OCI-LY7 (cell line): Measurements from ENCODE around the gene KCNK5.

Experiments used
- EZH2phosphoT487 ChIP-seq: fragments of 200-600 bp; sonication (generic); IDR thresholded peaks from 2 replicates; pipeline ENCODE4 v1.6.1; 2018; ENCODE audit warnings: low read depth, borderline replicate concordance, mild to moderate bottlenecking, mixed run types, antibody characterized with exemption, low read length, moderate library complexity, mixed read lengths
- TF ChIP-seq, protein P1 (sequence below): fragments of 200-600 bp; sonication (generic); conservative IDR thresholded peaks from 2 replicates; pipeline ENCODE4 v1.5.1; 2014; ENCODE audit warnings: mild to moderate bottlenecking, antibody characterized with exemption, low read length, moderate library complexity, mixed read lengths

- TF ChIP-seq, protein P1, sequence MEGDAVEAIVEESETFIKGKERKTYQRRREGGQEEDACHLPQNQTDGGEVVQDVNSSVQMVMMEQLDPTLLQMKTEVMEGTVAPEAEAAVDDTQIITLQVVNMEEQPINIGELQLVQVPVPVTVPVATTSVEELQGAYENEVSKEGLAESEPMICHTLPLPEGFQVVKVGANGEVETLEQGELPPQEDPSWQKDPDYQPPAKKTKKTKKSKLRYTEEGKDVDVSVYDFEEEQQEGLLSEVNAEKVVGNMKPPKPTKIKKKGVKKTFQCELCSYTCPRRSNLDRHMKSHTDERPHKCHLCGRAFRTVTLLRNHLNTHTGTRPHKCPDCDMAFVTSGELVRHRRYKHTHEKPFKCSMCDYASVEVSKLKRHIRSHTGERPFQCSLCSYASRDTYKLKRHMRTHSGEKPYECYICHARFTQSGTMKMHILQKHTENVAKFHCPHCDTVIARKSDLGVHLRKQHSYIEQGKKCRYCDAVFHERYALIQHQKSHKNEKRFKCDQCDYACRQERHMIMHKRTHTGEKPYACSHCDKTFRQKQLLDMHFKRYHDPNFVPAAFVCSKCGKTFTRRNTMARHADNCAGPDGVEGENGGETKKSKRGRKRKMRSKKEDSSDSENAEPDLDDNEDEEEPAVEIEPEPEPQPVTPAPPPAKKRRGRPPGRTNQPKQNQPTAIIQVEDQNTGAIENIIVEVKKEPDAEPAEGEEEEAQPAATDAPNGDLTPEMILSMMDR: no peak
- no peak for TF ChIP-seq EZH2phosphoT487
Measured at GRCh38 chr6:39230654-39231035, 1.4 kb upstream of the KCNK5 start.
